Smooth muscle cell (in vitro differentiated cells): Measurements from ENCODE around the gene ABI3BP. TPM values are rescaled to one million over a fixed set of nuclear protein-coding genes. Genes with fewer than 3 reads are reported as not detected.

Source experiments
- DNase-seq: peaks from one replicate; lab custom pipeline; 2025; ENCODE audit not compliant: unreplicated experiment; lab: John Stamatoyannopoulos, UW
- H2AFZ ChIP-seq: fragments of 200-600 bp; sonication (generic); 2 replicates; pipeline ENCODE4 v1.6.0; 2016; ENCODE audit warnings: antibody characterized with exemption, low read depth, mild to moderate bottlenecking
- H3F3A ChIP-seq: fragments of 200-600 bp; sonication (generic); 2 replicates; pipeline ENCODE4 v1.6.0; 2017; ENCODE audit warnings: antibody characterized with exemption, low read depth
- H3K27ac ChIP-seq: fragments of 200-600 bp; sonication (generic); 2 replicates; pipeline ENCODE4 v1.5.1; 2016; ENCODE audit warnings: low read depth, mild to moderate bottlenecking
- H3K27me3 ChIP-seq: fragments of 200-600 bp; sonication (generic); 2 replicates; pipeline ENCODE4 v1.6.1; 2016; ENCODE audit warnings: low read depth, mild to moderate bottlenecking
- H3K36me3 ChIP-seq: fragments of 200-600 bp; sonication (generic); 2 replicates; pipeline ENCODE4 v1.5.1; 2016; ENCODE audit warnings: low read depth
- H3K4me1 ChIP-seq: fragments of 200-600 bp; sonication (generic); 2 replicates; pipeline ENCODE4 v1.5.1; 2016; ENCODE audit warnings: low read depth
- H3K4me2 ChIP-seq: fragments of 200-600 bp; sonication (generic); 2 replicates; pipeline ENCODE4 v1.6.0; 2016; ENCODE audit warnings: mild to moderate bottlenecking
- H3K4me3 ChIP-seq: fragments of 200-600 bp; sonication (generic); 2 replicates; pipeline ENCODE4 v1.5.1; 2016; ENCODE audit warnings: mild to moderate bottlenecking
- H3K79me2 ChIP-seq: fragments of 200-600 bp; sonication (generic); 2 replicates; pipeline ENCODE4 v1.6.0; 2016; ENCODE audit warnings: low read depth, mild to moderate bottlenecking
- H3K9ac ChIP-seq: fragments of 200-600 bp; sonication (generic); 2 replicates; pipeline ENCODE4 v1.6.0; 2016; ENCODE audit warnings: low read depth
- H3K9me3 ChIP-seq: fragments of 200-600 bp; sonication (generic); replicated peaks from 2 replicates; pipeline ENCODE4 v1.5.1; 2016; ENCODE audit warnings: low read depth
- H4K20me1 ChIP-seq: fragments of 200-600 bp; sonication (generic); 2 replicates; pipeline ENCODE4 v1.6.0; 2016; ENCODE audit warnings: low read depth
- CTCF ChIP-seq: fragments of 200-600 bp; sonication (generic); IDR thresholded peaks from 2 replicates; pipeline ENCODE4 v1.5.1; 2017; ENCODE audit warnings: borderline replicate concordance, mild to moderate bottlenecking, antibody characterized with exemption; ENCODE audit not compliant: insufficient read depth, poor library complexity, severe bottlenecking
- WGBS: methylation state at CpG from one replicate; pipeline ENCODE4 v1.1.7; 2016; ENCODE audit warnings: low lambda C conversion rate; 5-methylcytosine and 5-hydroxymethylcytosine counted together
- polyA plus RNA-seq: library from polyadenylated mRNA; unstranded; fragments of >200 nt; fragmentation: Nextera tagmentation; extraction: Ambion mirVana; gene quantifications from 2 replicates; pipeline ENCODE4 v1.2.1, GENCODE V29; 2016
- total RNA-seq: library from RNA; depleted of rRNA; stranded (reverse); fragments of >200 nt; gene quantifications from 2 replicates; pipeline ENCODE4 v1.2.3, GENCODE V29; 2014

ABI3BP gene
- total and polyA plus RNA-seq, 2 experiments from 2014 or later, result 0.47 to 0.58 TPM

GRCh38 chr3:100900671-100901335 lies 92.4 kb downstream of the ABI3BP start:
- Histone ChIP-seq H3K36me3 (no peaks in the 10 kb centered on the region), H2AFZ (no peak overlapping the region), H3K9ac (no peak overlapping the region), H3K4me1 (no peaks in the 10 kb centered on the region), H3F3A (no peaks in the 10 kb centered on the region), H4K20me1 (no peaks in the 10 kb centered on the region), H3K79me2 (no peaks in the 10 kb centered on the region), H3K4me3 (no peak overlapping the region), H3K9me3 (no peaks in the 10 kb centered on the region), H3K27ac (no peak overlapping the region), H3K27me3 (no peaks in the 10 kb centered on the region), H3K4me2 (no peak overlapping the region)
- DNase-seq, result no peak
- no peak for TF ChIP-seq CTCF
- 98% methylated on average over 2 of the region's 2 CpGs for WGBS

- no peak for DNase-seq
- WGBS, result 61% methylated on average over 2 of the region's 2 CpGs
- no peaks in the 10 kb centered on the region for H3K4me1 ChIP-seq
- no peaks in the 10 kb centered on the region for H3K79me2 ChIP-seq
- H2AFZ ChIP-seq, result no peak overlapping the region
- H3K9ac ChIP-seq, result no peak overlapping the region
- no peak overlapping the region for H3K4me2 ChIP-seq
- H3K4me3 ChIP-seq, result no peak overlapping the region
- H3K27ac ChIP-seq, result no peak overlapping the region
- H3K27me3 ChIP-seq, result no peaks in the 10 kb centered on the region
- no peaks in the 10 kb centered on the region for H3K9me3 ChIP-seq
- TF ChIP-seq CTCF, result no peak
- no peaks in the 10 kb centered on the region for H3F3A ChIP-seq
- H3K36me3 ChIP-seq, result no peaks in the 10 kb centered on the region
- no peaks in the 10 kb centered on the region for H4K20me1 ChIP-seq
These were observed 93.7 kb downstream of the ABI3BP start for GRCh38 chr3:100899440-100900091.

GRCh38 chr3:100898681-100899080 lies 94.5 kb downstream of the ABI3BP start:
- no peaks in the 10 kb centered on the region for H3K4me1 ChIP-seq
- no peaks in the 10 kb centered on the region for H3K9me3 ChIP-seq
- H3K27me3 ChIP-seq, result no peaks in the 10 kb centered on the region
- 96% methylated on average over 5 of the region's 5 CpGs for WGBS
- H3F3A ChIP-seq, result no peaks in the 10 kb centered on the region
- no peak overlapping the region for H3K4me3 ChIP-seq
- no peak for TF ChIP-seq CTCF
- DNase-seq, result no peak
- H3K27ac ChIP-seq, result no peak overlapping the region
- H3K9ac ChIP-seq, result no peak overlapping the region
- H3K79me2 ChIP-seq, result no peaks in the 10 kb centered on the region
- H3K4me2 ChIP-seq, result no peak overlapping the region
- H3K36me3 ChIP-seq, result no peaks in the 10 kb centered on the region
- no peaks in the 10 kb centered on the region for H4K20me1 ChIP-seq
- no peak overlapping the region for H2AFZ ChIP-seq

GRCh38 chr3:100896994-100897393 lies 96.2 kb downstream of the ABI3BP start:
- Histone ChIP-seq H3K9me3 (no peaks in the 10 kb centered on the region), H3K27ac (no peak overlapping the region), H3K27me3 (no peaks in the 10 kb centered on the region), H3K4me2 (no peak overlapping the region), H2AFZ (no peak overlapping the region), H3K9ac (no peak overlapping the region), H4K20me1 (no peaks in the 10 kb centered on the region), H3F3A (no peaks in the 10 kb centered on the region), H3K36me3 (no peaks in the 10 kb centered on the region), H3K4me1 (no peaks in the 10 kb centered on the region), H3K4me3 (no peak overlapping the region), H3K79me2 (no peaks in the 10 kb centered on the region)
- TF ChIP-seq CTCF, result no peak
- DNase-seq, result no peak
- 49% methylated on average over 2 of the region's 2 CpGs for WGBS
